GM20000 (cell line): ENCODE data around the gene TMEM144.

Source experiments
- DNase-seq: peaks from one replicate; pipeline ENCODE4 v3.0.0; 2012; ENCODE audit warnings: low spot score
- CTCF ChIP-seq: IDR thresholded peaks from 2 replicates; pipeline ENCODE4 v1.5.1; 2012; ENCODE audit warnings: mild to moderate bottlenecking, control low read depth; ENCODE audit errors: extremely low read depth, missing control alignments

The TMEM144 gene

GRCh38 chr4:158176776-158177175, 33.5 kb upstream of the TMEM144 start:
- DNase-seq, result no peak
- no peak for TF ChIP-seq CTCF

GRCh38 chr4:158179465-158179864, 30.8 kb upstream of the TMEM144 start:
- TF ChIP-seq CTCF, result no peak

GRCh38 chr4:158181906-158182305, 28.4 kb upstream of the TMEM144 start:
- TF ChIP-seq CTCF, result no peak
- DNase-seq, result no peak

More at GRCh38 chr4:158179465-158179864, 30.8 kb upstream of the TMEM144 start:
- no peak for DNase-seq

- no peak for TF ChIP-seq CTCF
Measured at GRCh38 chr4:158182736-158183135, 27.6 kb upstream of the TMEM144 start.

GRCh38 chr4:158186815-158187214, 23.5 kb upstream of the TMEM144 start:
- TF ChIP-seq CTCF, result no peak
- DNase-seq, result no peak

More at GRCh38 chr4:158182736-158183135, 27.6 kb upstream of the TMEM144 start:
- DNase-seq, result no peak

GRCh38 chr4:158189422-158189821, 20.9 kb upstream of the TMEM144 start:
- TF ChIP-seq CTCF, result no peak
- no peak for DNase-seq

- no peak for DNase-seq
- TF ChIP-seq CTCF, result no peak
Measured at GRCh38 chr4:158190718-158191117, 19.6 kb upstream of the TMEM144 start.
